IMR-90 (cell line): ENCODE data around the gene OR7G3. TPM values are rescaled to one million over a fixed set of nuclear protein-coding genes. Genes with fewer than 3 reads are reported as not detected.

Source experiments
- ATAC-seq: fragments of 200-7000 bp; cut with Tn5 transposase; 2 replicates; pipeline ENCODE4 v1.9.1; 2020; ENCODE audit warnings: low read depth, mild to moderate bottlenecking, moderate library complexity
- BruUV-seq: library from RNA; stranded (reverse); fragments of 400-500 nt; replicated peaks from 2 replicates; lab custom pipeline; 2021; lab: Mats Ljungman, UMichigan
- CTCF ChIA-PET: fragments of 300-600 bp; formaldehyde crosslinking; extraction: SDS; loops from one replicate; lab custom pipeline; 2021; ENCODE audit warnings: antibody characterized with exemption; lab: Yijun Ruan, JAX
- POLR2A ChIA-PET: fragments of 300-600 bp; sonication (Branson Sonifier 250); formaldehyde crosslinking; loops from one replicate; lab custom pipeline; 2022; ENCODE audit warnings: antibody characterized with exemption; ENCODE audit not compliant: unreplicated experiment; lab: Charles Lee
- DNase-seq: peaks from one replicate; pipeline ENCODE4 v3.0.0; 2013
- H2AFZ ChIP-seq: replicated peaks from 2 replicates; pipeline ENCODE3; 2013; ENCODE audit warnings: low read length, mild to moderate bottlenecking; ENCODE audit not compliant: poor library complexity
- H2AK5ac ChIP-seq: 2 replicates; pipeline ENCODE4 v1.6.1; 2013; ENCODE audit warnings: low read depth, low read length, inconsistent platforms
- H2AK9ac ChIP-seq: replicated peaks from 2 replicates; pipeline ENCODE3; 2013; ENCODE audit warnings: mild to moderate bottlenecking, low read depth, low read length, moderate library complexity; ENCODE audit not compliant: poor library complexity
- H2BK120ac ChIP-seq: 2 replicates; pipeline ENCODE4 v1.6.1; 2013; ENCODE audit warnings: low read depth, low read length, inconsistent platforms
- H2BK15ac ChIP-seq: 3 replicates; pipeline ENCODE4 v1.6.1; 2013; ENCODE audit warnings: low read depth, low read length, inconsistent platforms
- H2BK20ac ChIP-seq: 2 replicates; pipeline ENCODE4 v1.6.1; 2013; ENCODE audit warnings: low read depth, mild to moderate bottlenecking, inconsistent platforms, low read length, moderate library complexity
- H2BK5ac ChIP-seq: 2 replicates; pipeline ENCODE4 v1.6.1; 2013; ENCODE audit warnings: mild to moderate bottlenecking, low read depth, low read length, inconsistent platforms; ENCODE audit not compliant: poor library complexity, severe bottlenecking
- H3K14ac ChIP-seq: replicated peaks from 2 replicates; pipeline ENCODE4 v1.6.1; 2013; ENCODE audit warnings: low read depth, low read length, inconsistent platforms
- H3K18ac ChIP-seq: 2 replicates; pipeline ENCODE4 v1.6.1; 2013; ENCODE audit warnings: low read depth, low read length, control low read depth
- H3K23ac ChIP-seq: 2 replicates; pipeline ENCODE4 v1.6.1; 2013; ENCODE audit warnings: low read depth, low read length, inconsistent platforms
- H3K27ac ChIP-seq: 2 replicates; pipeline ENCODE4 v1.5.1; 2013; ENCODE audit warnings: mild to moderate bottlenecking, control low read depth, low read length; ENCODE audit not compliant: insufficient read depth
- H3K27me3 ChIP-seq: 2 replicates; pipeline ENCODE4 v1.6.1; 2013; ENCODE audit warnings: low read length; ENCODE audit not compliant: control insufficient read depth, insufficient read depth
- H3K36me3 ChIP-seq: 2 replicates; pipeline ENCODE4 v1.6.1; 2013; ENCODE audit warnings: low read length, mixed read lengths; ENCODE audit not compliant: control insufficient read depth, insufficient read depth
- H3K4ac ChIP-seq: 2 replicates; pipeline ENCODE4 v1.6.1; 2013; ENCODE audit warnings: low read depth, low read length, inconsistent platforms
- H3K4me1 ChIP-seq: 2 replicates; pipeline ENCODE4 v1.6.1; 2013; ENCODE audit warnings: low read length, mixed read lengths; ENCODE audit not compliant: control insufficient read depth, insufficient read depth
- H3K4me2 ChIP-seq: 2 replicates; pipeline ENCODE4 v1.6.1; 2013; ENCODE audit warnings: low read depth, mild to moderate bottlenecking, control low read depth, low read length, moderate library complexity
- H3K4me3 ChIP-seq: 2 replicates; pipeline ENCODE4 v1.5.1; 2013; ENCODE audit warnings: low read depth, mild to moderate bottlenecking, control low read depth, low read length, moderate library complexity; ENCODE audit not compliant: insufficient read depth
- H3K56ac ChIP-seq: 2 replicates; pipeline ENCODE4 v1.6.1; 2013; ENCODE audit warnings: low read length, inconsistent platforms; ENCODE audit not compliant: insufficient read depth; ENCODE audit errors: extremely low read depth
- H3K79me1 ChIP-seq, 2 experiments: 2 replicates each; pipeline ENCODE4 v1.6.1; 2013; ENCODE audit warnings: low read length in 2 of 2, inconsistent platforms in 1 of 2, low read depth in 1 of 2
- H3K9ac ChIP-seq: 2 replicates; pipeline ENCODE4 v1.6.1; 2013; ENCODE audit warnings: low read depth, low read length, control low read depth
- H3K9me1 ChIP-seq: 2 replicates; pipeline ENCODE4 v1.6.1; 2013; ENCODE audit warnings: low read length, inconsistent platforms; ENCODE audit not compliant: insufficient read depth
- H3K9me3 ChIP-seq: 2 replicates; pipeline ENCODE4 v1.6.1; 2013; ENCODE audit warnings: low read length; ENCODE audit not compliant: control insufficient read depth, insufficient read depth
- H4K20me1 ChIP-seq: 2 replicates; pipeline ENCODE4 v1.6.1; 2013; ENCODE audit warnings: low read length, inconsistent platforms; ENCODE audit not compliant: insufficient read depth
- H4K5ac ChIP-seq: 2 replicates; pipeline ENCODE4 v1.6.1; 2013; ENCODE audit warnings: mild to moderate bottlenecking, low read depth, low read length, control low read depth
- H4K8ac ChIP-seq, 2 experiments: 2 replicates each; pipeline ENCODE4 v1.6.1; 2013; ENCODE audit warnings: low read depth in 2 of 2, low read length in 2 of 2, control low read depth in 1 of 2, inconsistent platforms in 1 of 2
- H4K91ac ChIP-seq: 2 replicates; pipeline ENCODE4 v1.6.1; 2013; ENCODE audit warnings: low read depth, low read length, inconsistent platforms; ENCODE audit not compliant: insufficient read depth
- BHLHE40 ChIP-seq: fragments of 150-350 bp; IDR thresholded peaks from 2 replicates; pipeline ENCODE4 v1.6.1; 2016; ENCODE audit warnings: mild to moderate bottlenecking, low read depth, low read length
- CEBPB ChIP-seq: IDR thresholded peaks from 2 replicates; pipeline ENCODE4 v1.6.1; 2012; ENCODE audit warnings: low read depth, low read length, improper control_type of control experiment
- CHD1 ChIP-seq: IDR thresholded peaks from 2 replicates; pipeline ENCODE4 v1.6.1; 2012; ENCODE audit warnings: low read depth, low read length, improper control_type of control experiment
- CTCF ChIP-seq: conservative IDR thresholded peaks from 2 replicates; pipeline ENCODE4 v1.5.1; 2012; ENCODE audit warnings: mild to moderate bottlenecking, low read depth, low read length, improper control_type of control experiment
- FOS ChIP-seq: fragments of 150-350 bp; IDR thresholded peaks from 2 replicates; pipeline ENCODE4 v1.6.1; 2016; ENCODE audit warnings: low read depth, low read length
- MAZ ChIP-seq: IDR thresholded peaks from 2 replicates; pipeline ENCODE4 v1.6.1; 2012; ENCODE audit warnings: low read depth, mild to moderate bottlenecking, low read length, improper control_type of control experiment, moderate library complexity, borderline replicate concordance
- MXI1 ChIP-seq: IDR thresholded peaks from 2 replicates; pipeline ENCODE4 v1.6.1; 2012; ENCODE audit warnings: low read depth, mild to moderate bottlenecking, low read length, moderate library complexity, borderline replicate concordance
- NFE2L2 ChIP-seq: fragments of 150-350 bp; IDR thresholded peaks from 2 replicates; pipeline ENCODE4 v1.6.1; 2016; ENCODE audit warnings: low read depth, mild to moderate bottlenecking, low read length
- POLR2A ChIP-seq: IDR thresholded peaks from 2 replicates; pipeline ENCODE4 v1.6.1; 2012; ENCODE audit warnings: mild to moderate bottlenecking, low read depth, low read length
- RAD21 ChIP-seq: IDR thresholded peaks from 2 replicates; pipeline ENCODE4 v1.6.1; 2012; ENCODE audit warnings: low read length, improper control_type of control experiment
- RCOR1 ChIP-seq: IDR thresholded peaks from 2 replicates; pipeline ENCODE4 v1.6.1; 2012; ENCODE audit warnings: mild to moderate bottlenecking, low read length, improper control_type of control experiment; ENCODE audit not compliant: insufficient replicate concordance
- SMC3 ChIP-seq: fragments of 150-350 bp; IDR thresholded peaks from 2 replicates; pipeline ENCODE4 v1.6.1; 2016; ENCODE audit warnings: low read depth, mild to moderate bottlenecking, antibody characterized with exemption, low read length, moderate library complexity
- whole genome bisulfite sequencing, 2 experiments: methylation state at CpG; one replicate each; pipeline versions ENCODE4 v1.1.5 to v1.1.7; 2013; ENCODE audit warnings: missing lambda C conversion rate in 2 of 2; ENCODE audit not compliant: insufficient read length in 1 of 2; ENCODE audit errors: extremely low coverage in 2 of 2; 5-methylcytosine and 5-hydroxymethylcytosine counted together
- dilution Hi-C: fragments of 300-500 bp; cut with HindIII; formaldehyde crosslinking; loops from one replicate; pipeline ENCODE4 v1.14.3; 2018; ENCODE audit warnings: low sequenced_read_pairs; ENCODE audit not compliant: unreplicated experiment
- in situ Hi-C: fragments of 300-500 bp; cut with MboI; formaldehyde crosslinking; loops from 3 replicates; pipeline ENCODE4 v1.14.3; 2019; ENCODE audit warnings: low sequenced_read_pairs, inconsistent platforms, mixed read lengths
- intact Hi-C: fragments of 100-400 bp; cut with micrococcal nuclease; formaldehyde crosslinking; loops from 2 replicates; pipeline ENCODE4 v1.10.0; 2022
- polyA plus RNA-seq, 3 experiments: library from polyadenylated mRNA; depleted of rRNA; stranded (reverse); fragments of >200 nt; gene quantifications; 2 replicates each; pipeline ENCODE4 v1.2.3, GENCODE V29; 2012; ENCODE audit warnings: low replicate concordance in 1 of 3
- total RNA-seq: library from RNA; depleted of rRNA; stranded (reverse); fragments of >200 nt; gene quantifications from 2 replicates; pipeline ENCODE4 v1.2.3, GENCODE V29; 2012
- TF ChIP-seq, protein P1 (sequence below): fragments of 150-350 bp; IDR thresholded peaks from 2 replicates; pipeline ENCODE4 v1.6.1; 2016; ENCODE audit warnings: low read depth, mild to moderate bottlenecking, low read length, moderate library complexity, borderline replicate concordance

OR7G3 gene
- total and polyA plus RNA-seq, 2 of the 4 experiments (the other 2 are of a cell fraction): not detected

DNA sequence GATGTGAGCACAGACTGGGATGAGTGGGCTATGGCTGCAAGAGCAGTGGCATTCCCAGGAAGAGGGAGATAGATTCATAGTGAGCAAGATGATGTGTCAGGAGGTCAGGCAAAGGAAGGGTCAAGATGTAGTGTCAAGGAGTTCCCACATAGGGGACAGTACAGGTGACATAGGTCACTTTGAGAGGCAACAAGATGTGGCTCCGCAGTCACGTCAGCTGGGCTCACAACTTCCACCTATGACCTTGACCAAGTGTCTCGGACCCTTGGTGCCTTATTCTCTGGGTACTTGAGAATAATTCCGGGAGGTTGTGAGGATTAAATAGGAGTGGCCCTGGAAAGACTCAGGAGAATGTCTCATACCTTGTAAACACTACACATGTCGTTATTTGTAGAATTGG, 23.9 kb upstream of the OR7G3 start:
- TF ChIP-seq RAD21 (no peak), SMC3 (no peak), CEBPB (no peak), CTCF (no peak), MXI1 (no peak), CHD1 (no peak), BHLHE40 (no peak), MAZ (no peak), POLR2A (no peak), NFE2L2 (no peak), FOS (no peak), RCOR1 (no peak)
- TF ChIP-seq, protein P1, sequence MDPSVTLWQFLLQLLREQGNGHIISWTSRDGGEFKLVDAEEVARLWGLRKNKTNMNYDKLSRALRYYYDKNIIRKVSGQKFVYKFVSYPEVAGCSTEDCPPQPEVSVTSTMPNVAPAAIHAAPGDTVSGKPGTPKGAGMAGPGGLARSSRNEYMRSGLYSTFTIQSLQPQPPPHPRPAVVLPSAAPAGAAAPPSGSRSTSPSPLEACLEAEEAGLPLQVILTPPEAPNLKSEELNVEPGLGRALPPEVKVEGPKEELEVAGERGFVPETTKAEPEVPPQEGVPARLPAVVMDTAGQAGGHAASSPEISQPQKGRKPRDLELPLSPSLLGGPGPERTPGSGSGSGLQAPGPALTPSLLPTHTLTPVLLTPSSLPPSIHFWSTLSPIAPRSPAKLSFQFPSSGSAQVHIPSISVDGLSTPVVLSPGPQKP: no peak

More for the DNA sequence above, 23.9 kb upstream of the OR7G3 start:
- intact Hi-C loops: no loop called here
- Histone ChIP-seq H3K27ac (no peak overlapping the region), H3K9ac (no peak overlapping the region), H2BK15ac (no peak overlapping the region), H2BK5ac (no peak overlapping the region), H3K14ac (no peak overlapping the region), H4K91ac (no peak overlapping the region), H2AK9ac (no peak overlapping the region), H3K4me3 (no peak overlapping the region), H3K23ac (no peak overlapping the region), H3K4me2 (no peak overlapping the region), H4K5ac (no peak overlapping the region), H3K18ac (no peak overlapping the region), H3K4me1 (no peaks in the 10 kb centered on the region), H2BK20ac (no peak overlapping the region), H3K9me3 (peaks cover 51% of the 10 kb centered on the region), H3K9me1 (no peaks in the 10 kb centered on the region), H3K27me3 (no peaks in the 10 kb centered on the region), H2AFZ (no peak overlapping the region), H3K79me1 (peaks cover 17 to 21% of the 10 kb centered on the region in 2 experiments), H4K8ac (no peak overlapping the region), H3K56ac (no peak overlapping the region), H3K36me3 (peaks cover 37% of the 10 kb centered on the region), H2AK5ac (no peak overlapping the region), H2BK120ac (no peak overlapping the region), H3K4ac (no peak overlapping the region), H4K20me1 (peaks cover 21% of the 10 kb centered on the region)
- WGBS, 2 experiments: no CpG with 5 or more reads among the region's 5 CpGs
- ChIA-PET CTCF (no interaction called here), POLR2A (no interaction called here)
- ATAC-seq (no peak), DNase-seq (no peak)
- in situ Hi-C loops: no loop called here
- dilution Hi-C loops: no loop called here
- BruUV-seq: no TSS peak
